GM21423 (cell line): Measurements from ENCODE around the gene OGFRL1.

Experiments used
- ATAC-seq: cut with Tn5 transposase; IDR thresholded peaks from one replicate; pipeline ENCODE4 v1.9.1; 2021; ENCODE audit warnings: mild to moderate bottlenecking, moderate library complexity; ENCODE audit not compliant: unreplicated experiment

OGFRL1 gene

GRCh38 chr6:71284785-71285184, 3.8 kb upstream of the OGFRL1 start:
- ATAC-seq: no peak

GRCh38 chr6:71287038-71287437, 1.6 kb upstream of the OGFRL1 start:
- no peak for ATAC-seq

GRCh38 chr6:71287926-71288227, 734 bp upstream of the OGFRL1 start:
- no peak for ATAC-seq

GRCh38 chr6:71289039-71289801, 609 bp downstream of the OGFRL1 start:
- ATAC-seq: peak; percentile 24

- ATAC-seq: no peak
Observed at GRCh38 chr6:71289802-71290175, 1.2 kb downstream of the OGFRL1 start.

GRCh38 chr6:71290611-71291010, 2.0 kb downstream of the OGFRL1 start:
- ATAC-seq: no peak

- ATAC-seq: no peak
Observed at GRCh38 chr6:71292001-71292400, 3.4 kb downstream of the OGFRL1 start.

GRCh38 chr6:71294121-71294523, 5.5 kb downstream of the OGFRL1 start:
- ATAC-seq: no peak

GRCh38 chr6:71298459-71298858, 9.8 kb downstream of the OGFRL1 start:
- no peak for ATAC-seq

- ATAC-seq: no peak
Observed at GRCh38 chr6:71299541-71300470, 11.2 kb downstream of the OGFRL1 start.

GRCh38 chr6:71300561-71301168, 12.1 kb downstream of the OGFRL1 start:
- no peak for ATAC-seq

GRCh38 chr6:71301546-71301945, 12.9 kb downstream of the OGFRL1 start:
- ATAC-seq: no peak

- no peak for ATAC-seq
Observed at GRCh38 chr6:71309656-71310055, 21.0 kb downstream of the OGFRL1 start.

- no peak for ATAC-seq
Observed at GRCh38 chr6:71310261-71310660, 21.6 kb downstream of the OGFRL1 start.

- no peak for ATAC-seq
Observed at GRCh38 chr6:71312089-71312488, 23.5 kb downstream of the OGFRL1 start.

GRCh38 chr6:71317441-71317840, 28.8 kb downstream of the OGFRL1 start:
- no peak for ATAC-seq

GRCh38 chr6:71320041-71320440, 31.4 kb downstream of the OGFRL1 start:
- no peak for ATAC-seq

- ATAC-seq: no peak
Observed at GRCh38 chr6:71321314-71321713, 32.7 kb downstream of the OGFRL1 start.

- no peak for ATAC-seq
Observed at GRCh38 chr6:71324194-71324785, 35.7 kb downstream of the OGFRL1 start.

- ATAC-seq: no peak
Observed at GRCh38 chr6:71326611-71327010, 38.0 kb downstream of the OGFRL1 start.

- no peak for ATAC-seq
Observed at GRCh38 chr6:71330501-71330900, 41.9 kb downstream of the OGFRL1 start.
